Loucy (cell line): ENCODE measurements around the gene CHSY3.

Experiments used
- H2AFZ ChIP-seq: fragments of 200-600 bp; sonication (generic); 2 replicates; pipeline ENCODE4 v1.6.0; 2016; ENCODE audit warnings: antibody characterized with exemption, mild to moderate bottlenecking, low read length, moderate library complexity
- H3F3A ChIP-seq: fragments of 200-600 bp; 2 replicates; pipeline ENCODE4 v1.6.0; 2016; ENCODE audit warnings: antibody characterized with exemption, low read depth, mild to moderate bottlenecking
- H3K27me3 ChIP-seq: fragments of 200-600 bp; sonication (generic); 2 replicates; pipeline ENCODE4 v1.6.1; 2014; ENCODE audit warnings: low read length, mild to moderate bottlenecking; ENCODE audit not compliant: insufficient read depth, poor library complexity, severe bottlenecking
- H3K36me3 ChIP-seq: fragments of 200-600 bp; sonication (generic); 2 replicates; pipeline ENCODE4 v1.6.1; 2016; ENCODE audit warnings: low read length; ENCODE audit not compliant: insufficient read depth
- H3K4me1 ChIP-seq: fragments of 200-600 bp; sonication (generic); 2 replicates; pipeline ENCODE4 v1.5.1; 2014; ENCODE audit warnings: low read length, mild to moderate bottlenecking; ENCODE audit not compliant: insufficient read depth, poor library complexity, severe bottlenecking
- H3K4me2 ChIP-seq: fragments of 200-600 bp; sonication (generic); 2 replicates; pipeline ENCODE4 v1.6.0; 2014; ENCODE audit warnings: antibody characterized with exemption, low read length, low read depth, mild to moderate bottlenecking; ENCODE audit not compliant: poor library complexity, severe bottlenecking
- H3K4me3 ChIP-seq: fragments of 200-600 bp; sonication (generic); 2 replicates; pipeline ENCODE4 v1.5.1; 2014; ENCODE audit warnings: low read length, mild to moderate bottlenecking, mixed read lengths; ENCODE audit not compliant: poor library complexity, severe bottlenecking
- H3K79me2 ChIP-seq: fragments of 200-600 bp; sonication (generic); 2 replicates; pipeline ENCODE4 v1.6.1; 2014; ENCODE audit warnings: low read length; ENCODE audit not compliant: insufficient read depth
- H3K9ac ChIP-seq: fragments of 200-600 bp; sonication (generic); 2 replicates; pipeline ENCODE4 v1.6.0; 2014; ENCODE audit warnings: mild to moderate bottlenecking, low read depth, low read length, moderate library complexity; ENCODE audit not compliant: poor library complexity, severe bottlenecking
- H3K9me2 ChIP-seq: fragments of 200-600 bp; sonication (generic); replicated peaks from 2 replicates; pipeline ENCODE4 v1.6.1; 2016; ENCODE audit warnings: low read depth, low read length, mixed read lengths
- H3K9me3 ChIP-seq: fragments of 200-600 bp; sonication (generic); 2 replicates; pipeline ENCODE4 v1.6.1; 2014; ENCODE audit warnings: mild to moderate bottlenecking, antibody characterized with exemption, low read length, low read depth; ENCODE audit not compliant: insufficient read depth
- H4K20me1 ChIP-seq: fragments of 200-600 bp; sonication (generic); 2 replicates; pipeline ENCODE4 v1.6.0; 2014; ENCODE audit warnings: antibody characterized with exemption, low read length, mild to moderate bottlenecking; ENCODE audit not compliant: insufficient read depth, poor library complexity, severe bottlenecking
- CTCF ChIP-seq: fragments of 200-600 bp; sonication (generic); conservative IDR thresholded peaks from 2 replicates; pipeline ENCODE4 v1.5.1; 2014; ENCODE audit warnings: mild to moderate bottlenecking, antibody characterized with exemption, low read length
- EZH2phosphoT487 ChIP-seq: fragments of 200-600 bp; IDR thresholded peaks from 2 replicates; pipeline ENCODE4 v1.6.1; 2018; ENCODE audit warnings: antibody characterized with exemption, mild to moderate bottlenecking, moderate library complexity, borderline replicate concordance

Gene CHSY3

GRCh38 chr5:130231786-130232185 is 327.5 kb downstream of the CHSY3 start:
- H3K27me3 ChIP-seq: no peaks in the 10 kb centered on the region
- no peaks in the 10 kb centered on the region for H3K9me2 ChIP-seq
- no peaks in the 10 kb centered on the region for H3K36me3 ChIP-seq
- H3K9me3 ChIP-seq: no peaks in the 10 kb centered on the region
- H3K9ac ChIP-seq: no peak overlapping the region
- no peaks in the 10 kb centered on the region for H4K20me1 ChIP-seq
- TF ChIP-seq EZH2phosphoT487 (no peak), CTCF (no peak)
- H3K4me3 ChIP-seq: no peak overlapping the region
- no peaks in the 10 kb centered on the region for H3K4me1 ChIP-seq
- H3K4me2 ChIP-seq: no peak overlapping the region
- H3F3A ChIP-seq: no peaks in the 10 kb centered on the region
- no peaks in the 10 kb centered on the region for H3K79me2 ChIP-seq
- H2AFZ ChIP-seq: no peak overlapping the region

GRCh38 chr5:130234816-130235215 is 330.6 kb downstream of the CHSY3 start:
- no peak for TF ChIP-seq CTCF
- no peak for TF ChIP-seq EZH2phosphoT487
- no peaks in the 10 kb centered on the region for H3K9me3 ChIP-seq
- H2AFZ ChIP-seq: no peak overlapping the region
- H3K4me2 ChIP-seq: no peak overlapping the region
- H3F3A ChIP-seq: no peaks in the 10 kb centered on the region
- H3K79me2 ChIP-seq: no peaks in the 10 kb centered on the region
- H3K9me2 ChIP-seq: no peaks in the 10 kb centered on the region
- no peak overlapping the region for H3K4me3 ChIP-seq
- no peaks in the 10 kb centered on the region for H3K4me1 ChIP-seq
- no peaks in the 10 kb centered on the region for H3K27me3 ChIP-seq
- no peaks in the 10 kb centered on the region for H4K20me1 ChIP-seq
- H3K9ac ChIP-seq: no peak overlapping the region
- no peaks in the 10 kb centered on the region for H3K36me3 ChIP-seq
